ENCODE data around the gene GPLD1.
"Not testable (repeated sequence)": the region's sequence is repeated elsewhere in the genome, so short reads cannot be mapped to it uniquely, and the experiment has no call there.

The GPLD1 gene

DNA sequence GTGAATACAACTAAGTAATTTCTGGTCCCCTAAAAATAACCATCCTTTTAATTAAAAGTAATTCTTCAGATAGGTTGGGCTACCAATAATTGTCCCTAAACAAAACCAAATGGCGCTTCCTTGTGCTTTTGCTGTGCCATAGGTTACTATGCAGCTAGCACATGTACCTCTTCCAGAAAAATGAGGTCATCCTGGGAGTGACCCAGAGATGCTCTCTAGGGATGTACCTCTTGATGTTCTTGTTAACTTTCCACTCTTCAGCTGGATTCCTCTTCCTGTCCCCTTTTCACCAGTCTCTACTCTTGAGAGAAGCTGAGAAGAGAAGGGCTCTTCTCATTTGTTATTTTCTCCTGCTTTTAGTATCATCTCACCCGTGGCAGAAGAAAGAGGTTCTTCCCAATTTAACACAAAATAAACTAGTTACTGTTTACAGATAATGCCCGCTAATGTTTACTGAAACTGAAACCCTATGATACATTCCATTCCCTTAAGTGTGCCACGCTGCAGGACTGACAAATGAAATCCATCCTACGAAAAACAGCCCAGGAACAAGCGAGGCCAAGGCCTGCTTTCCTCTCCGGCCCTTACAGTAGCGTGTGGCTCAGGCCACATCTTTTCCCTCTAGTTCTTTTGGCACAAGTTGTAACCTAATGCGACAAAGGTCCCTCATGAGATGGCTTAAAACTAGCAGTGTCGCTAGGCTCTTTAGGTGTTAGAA lies 62.5 kb downstream of the GPLD1 start:
- Histone ChIP-seq H3K36me3 (ENCODE audit: low read length) (peaks cover 47% of the 10 kb centered on the region), H3K4me3 (ENCODE audit: insufficient read depth, low read length, poor library complexity, severe bottlenecking) (no peak overlapping the region)

DNA sequence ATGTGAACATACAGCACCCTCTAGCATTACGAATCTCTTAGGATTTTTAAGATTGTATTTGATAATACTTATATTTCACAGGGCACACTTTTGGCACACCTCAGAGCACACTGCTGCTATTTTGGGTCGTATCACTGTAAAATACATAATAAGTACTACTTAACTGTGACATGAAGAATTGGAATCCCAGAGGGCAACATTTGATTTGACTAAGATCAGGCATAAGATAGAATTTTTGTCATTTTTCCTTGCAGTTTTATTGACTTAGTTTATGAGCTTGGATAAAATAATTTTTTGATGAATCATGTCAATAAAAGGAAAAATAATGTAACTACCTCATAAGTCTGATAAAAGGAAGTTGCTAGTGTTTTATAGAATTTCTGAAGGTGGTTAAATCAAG lies 64.3 kb downstream of the GPLD1 start:
- no peaks in the 10 kb centered on the region for H3K9me3 ChIP-seq (ENCODE audit: insufficient read depth, low read length)
- H3K36me3 ChIP-seq (ENCODE audit: low read length) = peaks cover 54% of the 10 kb centered on the region
- H3K27me3 ChIP-seq (ENCODE audit: low read length) = no peaks in the 10 kb centered on the region
- no peak overlapping the region for H3K4me3 ChIP-seq (ENCODE audit: insufficient read depth, low read length, poor library complexity, severe bottlenecking)
- H3K9me2 ChIP-seq (replicated peaks; ENCODE audit: insufficient read depth, low read length) = no peaks in the 10 kb centered on the region
- H3K9ac ChIP-seq (ENCODE audit: low read length) = no peak overlapping the region
- H3K79me2 ChIP-seq (ENCODE audit: insufficient read depth, low read length) = no peaks in the 10 kb centered on the region
- H3F3A ChIP-seq (ENCODE audit: insufficient read depth) = peaks cover 7% of the 10 kb centered on the region; the same call in 1 of the 2 replicates
- H3K4me2 ChIP-seq (ENCODE audit: low read depth, low read length, poor library complexity, severe bottlenecking) = no peak overlapping the region
- H3K27ac ChIP-seq (ENCODE audit: low read depth, low read length) = no peak overlapping the region
- H2AFZ ChIP-seq (ENCODE audit: low read depth, low read length, severe bottlenecking) = no peak overlapping the region
- H4K20me1 ChIP-seq (ENCODE audit: low read depth, low read length) = no peaks in the 10 kb centered on the region
- TF ChIP-seq EZH2phosphoT487 (conservative IDR thresholded peaks at IDR 0.05; ENCODE audit: low read length) = no peak
- TF ChIP-seq, protein P1, sequence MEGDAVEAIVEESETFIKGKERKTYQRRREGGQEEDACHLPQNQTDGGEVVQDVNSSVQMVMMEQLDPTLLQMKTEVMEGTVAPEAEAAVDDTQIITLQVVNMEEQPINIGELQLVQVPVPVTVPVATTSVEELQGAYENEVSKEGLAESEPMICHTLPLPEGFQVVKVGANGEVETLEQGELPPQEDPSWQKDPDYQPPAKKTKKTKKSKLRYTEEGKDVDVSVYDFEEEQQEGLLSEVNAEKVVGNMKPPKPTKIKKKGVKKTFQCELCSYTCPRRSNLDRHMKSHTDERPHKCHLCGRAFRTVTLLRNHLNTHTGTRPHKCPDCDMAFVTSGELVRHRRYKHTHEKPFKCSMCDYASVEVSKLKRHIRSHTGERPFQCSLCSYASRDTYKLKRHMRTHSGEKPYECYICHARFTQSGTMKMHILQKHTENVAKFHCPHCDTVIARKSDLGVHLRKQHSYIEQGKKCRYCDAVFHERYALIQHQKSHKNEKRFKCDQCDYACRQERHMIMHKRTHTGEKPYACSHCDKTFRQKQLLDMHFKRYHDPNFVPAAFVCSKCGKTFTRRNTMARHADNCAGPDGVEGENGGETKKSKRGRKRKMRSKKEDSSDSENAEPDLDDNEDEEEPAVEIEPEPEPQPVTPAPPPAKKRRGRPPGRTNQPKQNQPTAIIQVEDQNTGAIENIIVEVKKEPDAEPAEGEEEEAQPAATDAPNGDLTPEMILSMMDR (IDR thresholded peaks at IDR 0.05; ENCODE audit: insufficient read depth, low read length, poor library complexity, severe bottlenecking) = no peak

More for the DNA sequence above, 62.5 kb downstream of the GPLD1 start:
- no peak overlapping the region for H3K4me2 ChIP-seq (ENCODE audit: low read depth, low read length, poor library complexity, severe bottlenecking)
- H3K27me3 ChIP-seq (ENCODE audit: low read length) = no peaks in the 10 kb centered on the region
- H4K20me1 ChIP-seq (ENCODE audit: low read depth, low read length) = no peaks in the 10 kb centered on the region
- no peaks in the 10 kb centered on the region for H3K9me2 ChIP-seq (replicated peaks; ENCODE audit: insufficient read depth, low read length)
- peaks cover 7% of the 10 kb centered on the region; the same call in 1 of the 2 replicates for H3F3A ChIP-seq (ENCODE audit: insufficient read depth)
- no peak overlapping the region for H3K9ac ChIP-seq (ENCODE audit: low read length)
- no peak overlapping the region for H3K27ac ChIP-seq (ENCODE audit: low read depth, low read length)
- no peak for TF ChIP-seq EZH2phosphoT487 (conservative IDR thresholded peaks at IDR 0.05; ENCODE audit: low read length)
- no peaks in the 10 kb centered on the region for H3K9me3 ChIP-seq (ENCODE audit: insufficient read depth, low read length)
- H3K79me2 ChIP-seq (ENCODE audit: insufficient read depth, low read length) = no peaks in the 10 kb centered on the region
- H2AFZ ChIP-seq (ENCODE audit: low read depth, low read length, severe bottlenecking) = no peak overlapping the region

DNA sequence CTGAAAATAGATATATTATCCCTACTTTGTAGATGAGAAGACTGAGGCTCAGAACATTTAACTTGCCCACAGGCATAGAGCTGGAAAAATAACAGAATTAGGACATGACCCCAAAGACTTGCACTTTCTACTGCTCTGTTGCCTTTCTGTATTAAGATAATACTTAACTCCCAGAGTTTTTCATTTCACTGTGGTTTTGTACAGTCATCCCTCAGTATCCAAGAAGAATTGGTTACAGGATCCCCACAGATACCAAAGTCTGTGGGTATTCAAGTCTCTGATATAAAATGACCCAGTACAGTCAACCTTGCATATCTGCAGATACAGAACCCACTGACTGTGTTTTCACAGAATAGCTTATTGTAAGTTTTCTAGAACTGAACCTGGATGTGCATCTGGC lies 69.9 kb downstream of the GPLD1 start:
- no peaks in the 10 kb centered on the region for H3K9me2 ChIP-seq (replicated peaks; ENCODE audit: insufficient read depth, low read length)
- no peaks in the 10 kb centered on the region for H3F3A ChIP-seq (ENCODE audit: insufficient read depth)
- H3K27me3 ChIP-seq (ENCODE audit: low read length) = no peaks in the 10 kb centered on the region
- H3K79me2 ChIP-seq (ENCODE audit: insufficient read depth, low read length) = no peaks in the 10 kb centered on the region
- no peak for TF ChIP-seq EZH2phosphoT487 (conservative IDR thresholded peaks at IDR 0.05; ENCODE audit: low read length)
- TF ChIP-seq, protein P1 (IDR thresholded peaks at IDR 0.05; ENCODE audit: insufficient read depth, low read length, poor library complexity, severe bottlenecking) = no peak
- no peak overlapping the region for H3K9ac ChIP-seq (ENCODE audit: low read length)
- H3K4me3 ChIP-seq (ENCODE audit: insufficient read depth, low read length, poor library complexity, severe bottlenecking) = no peak overlapping the region
- H3K4me2 ChIP-seq (ENCODE audit: low read depth, low read length, poor library complexity, severe bottlenecking) = no peak overlapping the region
- peaks cover 62% of the 10 kb centered on the region for H3K36me3 ChIP-seq (ENCODE audit: low read length)
- no peaks in the 10 kb centered on the region for H4K20me1 ChIP-seq (ENCODE audit: low read depth, low read length)
- no peak overlapping the region for H2AFZ ChIP-seq (ENCODE audit: low read depth, low read length, severe bottlenecking)
- no peak overlapping the region for H3K27ac ChIP-seq (ENCODE audit: low read depth, low read length)
- no peaks in the 10 kb centered on the region for H3K9me3 ChIP-seq (ENCODE audit: insufficient read depth, low read length)

DNA sequence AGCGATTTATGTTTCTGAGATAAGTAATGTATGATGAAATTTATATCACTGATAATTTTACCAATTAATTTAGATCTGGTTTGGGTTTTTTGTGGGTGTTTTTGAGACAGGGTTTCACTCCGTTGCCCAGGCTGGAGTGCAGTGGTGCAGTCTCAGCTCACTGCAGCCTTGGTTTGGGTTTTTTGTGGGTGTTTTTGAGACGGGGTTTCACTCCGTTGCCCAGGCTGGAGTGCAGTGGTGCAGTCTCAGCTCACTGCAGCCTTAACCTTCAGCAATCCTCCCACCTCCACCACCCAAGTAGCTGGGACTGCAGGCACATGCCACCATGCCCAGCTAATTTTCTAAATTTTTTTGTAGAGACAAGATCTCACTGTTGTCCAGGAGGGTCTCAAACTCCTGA lies 73.6 kb downstream of the GPLD1 start:
- no peaks in the 10 kb centered on the region for H3K79me2 ChIP-seq (ENCODE audit: insufficient read depth, low read length)
- no peak overlapping the region for H3K4me3 ChIP-seq (ENCODE audit: insufficient read depth, low read length, poor library complexity, severe bottlenecking)
- TF ChIP-seq, protein P1 (IDR thresholded peaks at IDR 0.05; ENCODE audit: insufficient read depth, low read length, poor library complexity, severe bottlenecking) = no peak
- TF ChIP-seq EZH2phosphoT487 (conservative IDR thresholded peaks at IDR 0.05; ENCODE audit: low read length) = no peak
- no peak overlapping the region for H3K4me2 ChIP-seq (ENCODE audit: low read depth, low read length, poor library complexity, severe bottlenecking)
- peaks cover 57% of the 10 kb centered on the region for H3K36me3 ChIP-seq (ENCODE audit: low read length)
- no peaks in the 10 kb centered on the region for H4K20me1 ChIP-seq (ENCODE audit: low read depth, low read length)
- H3K9me2 ChIP-seq (replicated peaks; ENCODE audit: insufficient read depth, low read length) = no peaks in the 10 kb centered on the region
- no peaks in the 10 kb centered on the region for H3F3A ChIP-seq (ENCODE audit: insufficient read depth)
- H3K27ac ChIP-seq (ENCODE audit: low read depth, low read length) = no peak overlapping the region
- H2AFZ ChIP-seq (ENCODE audit: low read depth, low read length, severe bottlenecking) = no peak overlapping the region
- H3K9me3 ChIP-seq (ENCODE audit: insufficient read depth, low read length) = no peaks in the 10 kb centered on the region
- H3K27me3 ChIP-seq (ENCODE audit: low read length) = no peaks in the 10 kb centered on the region
- no peak overlapping the region for H3K9ac ChIP-seq (ENCODE audit: low read length)

DNA sequence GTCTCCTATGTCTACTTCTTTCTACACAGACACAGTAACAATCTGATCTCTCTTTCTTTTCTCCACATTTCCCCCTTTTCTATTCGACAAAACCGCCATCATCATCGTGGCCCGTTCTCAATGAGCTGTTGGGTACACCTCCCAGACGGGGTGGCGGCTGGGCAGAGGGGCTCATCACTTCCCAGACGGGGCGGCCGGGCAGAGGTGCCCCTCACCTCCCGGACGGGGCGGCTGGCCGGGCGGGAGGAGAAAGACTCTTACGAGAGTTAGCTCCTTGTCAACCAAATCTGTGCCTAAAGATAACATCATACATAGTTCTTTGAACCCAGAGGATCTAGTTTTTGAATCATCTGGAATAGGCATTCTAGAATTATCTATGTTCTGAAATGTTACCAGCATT lies 74.8 kb downstream of the GPLD1 start:
- not testable (repeated sequence) for H3K9me3 ChIP-seq (ENCODE audit: insufficient read depth, low read length); H3K4me3 ChIP-seq (ENCODE audit: insufficient read depth, low read length, poor library complexity, severe bottlenecking); H3K9ac ChIP-seq (ENCODE audit: low read length); H3K4me2 ChIP-seq (ENCODE audit: low read depth, low read length, poor library complexity, severe bottlenecking); H4K20me1 ChIP-seq (ENCODE audit: low read depth, low read length); H2AFZ ChIP-seq (ENCODE audit: low read depth, low read length, severe bottlenecking); H3K9me2 ChIP-seq (replicated peaks; ENCODE audit: insufficient read depth, low read length); H3K27me3 ChIP-seq (ENCODE audit: low read length); H3K79me2 ChIP-seq (ENCODE audit: insufficient read depth, low read length); H3K27ac ChIP-seq (ENCODE audit: low read depth, low read length); H3F3A ChIP-seq (ENCODE audit: insufficient read depth)
- H3K36me3 ChIP-seq (ENCODE audit: low read length) = peaks cover 62% of the 10 kb centered on the region

All from SU-DHL-6 (cell line).